Left ventricle myocardium inferior (tissue), 1 donor: ENCODE results near the gene KLC1. TPM values are rescaled to one million over a fixed set of nuclear protein-coding genes. Genes with fewer than 3 reads are reported as not detected.

Source experiments
- DNase-seq: peaks from one replicate; pipeline ENCODE4 v3.0.0-alpha.2; 2020
- H3K27ac ChIP-seq: fragments of 200-600 bp; replicated peaks from 2 replicates; pipeline ENCODE4 v1.8.0; 2021
- H3K27me3 ChIP-seq: fragments of 200-600 bp; 2 replicates; pipeline ENCODE4 v1.8.0; 2021; ENCODE audit warnings: low read depth
- H3K36me3 ChIP-seq: fragments of 200-600 bp; 2 replicates; pipeline ENCODE4 v1.8.0; 2021
- H3K4me1 ChIP-seq: fragments of 200-600 bp; 2 replicates; pipeline ENCODE4 v1.8.0; 2021
- H3K4me3 ChIP-seq: fragments of 200-600 bp; 2 replicates; pipeline ENCODE4 v1.8.0; 2021; ENCODE audit warnings: mild to moderate bottlenecking, moderate library complexity
- H3K9me3 ChIP-seq: fragments of 200-600 bp; replicated peaks from 2 replicates; pipeline ENCODE4 v1.8.0; 2021
- intact Hi-C: fragments of 100-400 bp; cut with micrococcal nuclease; formaldehyde crosslinking; loops from one replicate; pipeline ENCODE4 v1.11.0; 2022
- total RNA-seq: library from RNA; stranded (reverse); fragmentation: NEBNext Ultra II Directional; extraction: Animal tissue kit (Norgen Biotek cat#: 25700); gene quantifications from one replicate; pipeline ENCODE4 v1.2.1, GENCODE V29; 2021
- TF ChIP-seq, protein P1 (sequence below): fragments of 200-600 bp; IDR thresholded peaks from 2 replicates; pipeline ENCODE4 v1.8.0; 2021; ENCODE audit warnings: antibody characterized with exemption, mild to moderate bottlenecking, borderline replicate concordance
- donor health status: DM: no; HTN: yes; CAD: no; lungs with severe emphysema.

KLC1 gene
- total RNA-seq, 1 donor from 2014 or later = 137 TPM

GRCh38 chr14:103693515-103693914, 64.5 kb downstream of the KLC1 start:
- intact Hi-C loops = no loop called here
- no peaks in the 10 kb centered on the region for H3K27me3 ChIP-seq
- no peak overlapping the region for H3K27ac ChIP-seq
- TF ChIP-seq, protein P1, sequence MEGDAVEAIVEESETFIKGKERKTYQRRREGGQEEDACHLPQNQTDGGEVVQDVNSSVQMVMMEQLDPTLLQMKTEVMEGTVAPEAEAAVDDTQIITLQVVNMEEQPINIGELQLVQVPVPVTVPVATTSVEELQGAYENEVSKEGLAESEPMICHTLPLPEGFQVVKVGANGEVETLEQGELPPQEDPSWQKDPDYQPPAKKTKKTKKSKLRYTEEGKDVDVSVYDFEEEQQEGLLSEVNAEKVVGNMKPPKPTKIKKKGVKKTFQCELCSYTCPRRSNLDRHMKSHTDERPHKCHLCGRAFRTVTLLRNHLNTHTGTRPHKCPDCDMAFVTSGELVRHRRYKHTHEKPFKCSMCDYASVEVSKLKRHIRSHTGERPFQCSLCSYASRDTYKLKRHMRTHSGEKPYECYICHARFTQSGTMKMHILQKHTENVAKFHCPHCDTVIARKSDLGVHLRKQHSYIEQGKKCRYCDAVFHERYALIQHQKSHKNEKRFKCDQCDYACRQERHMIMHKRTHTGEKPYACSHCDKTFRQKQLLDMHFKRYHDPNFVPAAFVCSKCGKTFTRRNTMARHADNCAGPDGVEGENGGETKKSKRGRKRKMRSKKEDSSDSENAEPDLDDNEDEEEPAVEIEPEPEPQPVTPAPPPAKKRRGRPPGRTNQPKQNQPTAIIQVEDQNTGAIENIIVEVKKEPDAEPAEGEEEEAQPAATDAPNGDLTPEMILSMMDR = no peak
- no peak overlapping the region for H3K4me3 ChIP-seq
- DNase-seq = no peak
- peaks cover 53% of the 10 kb centered on the region for H3K36me3 ChIP-seq
- H3K9me3 ChIP-seq = no peaks in the 10 kb centered on the region
- peaks cover 52% of the 10 kb centered on the region for H3K4me1 ChIP-seq

DNA sequence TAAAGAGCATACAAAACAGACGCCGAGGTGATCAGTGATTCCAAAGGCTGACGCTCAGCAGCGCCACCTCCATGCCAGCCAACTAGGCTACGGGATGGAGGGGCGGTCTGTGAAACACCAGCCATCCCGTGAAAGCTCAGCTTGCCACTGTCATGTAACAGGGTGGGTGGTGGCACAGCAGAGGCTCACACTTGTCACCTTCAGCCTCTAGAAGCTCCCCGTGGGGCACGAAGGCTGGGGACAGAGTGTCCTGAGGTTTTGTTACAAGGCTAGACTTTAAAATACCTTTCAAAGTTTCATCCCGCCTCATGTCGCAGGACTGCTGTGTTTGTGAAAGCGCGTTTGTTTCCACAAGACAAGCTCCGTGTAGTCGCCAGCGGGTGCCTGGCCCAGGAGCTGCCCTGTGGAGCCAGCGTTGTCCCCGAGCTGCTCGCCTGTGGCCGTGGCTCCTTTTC, 65.6 kb downstream of the KLC1 start:
- no peak for DNase-seq
- H3K36me3 ChIP-seq = peaks cover 55% of the 10 kb centered on the region

DNA sequence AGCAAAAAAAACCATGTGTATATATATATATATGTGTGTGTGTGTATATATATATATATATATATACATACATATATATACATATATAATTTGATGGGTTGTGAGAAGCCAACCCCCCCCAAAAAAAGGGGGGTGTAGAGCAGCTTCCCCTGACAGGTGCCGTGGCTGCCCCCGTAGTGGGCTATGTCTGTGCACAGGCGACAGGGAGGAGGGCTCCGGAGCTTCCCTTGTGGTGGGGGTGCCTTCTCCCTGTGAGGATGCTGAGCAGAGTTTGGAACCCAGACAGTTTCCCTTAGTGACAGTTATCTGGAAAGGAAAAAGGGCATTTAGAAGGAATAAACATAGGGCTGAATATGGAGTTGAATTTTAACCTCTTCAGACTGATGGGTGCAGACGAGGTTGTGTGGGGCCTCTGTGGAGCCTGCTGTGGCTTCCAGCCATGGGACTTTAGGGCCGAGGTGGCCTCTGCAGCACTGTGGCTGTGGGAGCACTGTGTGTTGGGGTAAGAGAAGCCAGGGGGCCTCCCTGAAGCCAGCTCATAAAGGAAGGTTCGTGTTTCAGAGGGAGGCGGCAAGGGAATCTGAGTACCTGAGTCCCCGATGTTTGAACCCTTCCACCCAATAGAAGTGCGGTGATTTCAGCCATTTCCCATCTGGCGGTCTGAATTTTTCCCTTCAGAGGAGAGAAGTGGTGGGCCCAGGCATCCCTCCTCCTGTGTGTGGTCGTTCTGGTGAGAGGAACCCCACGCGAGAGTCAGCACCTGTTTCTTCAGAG, 66.5 kb downstream of the KLC1 start:
- no peak for DNase-seq
- Histone ChIP-seq H3K9me3 (no peaks in the 10 kb centered on the region), H3K4me1 (peaks cover 53% of the 10 kb centered on the region), H3K27me3 (no peaks in the 10 kb centered on the region), H3K27ac (peak overlapping the region; percentile 76), H3K4me3 (no peak overlapping the region), H3K36me3 (peaks cover 62% of the 10 kb centered on the region)
- TF ChIP-seq, protein P1 = no peak
- intact Hi-C loops = no loop called here

More for the DNA sequence above, 65.6 kb downstream of the KLC1 start:
- H3K9me3 ChIP-seq = no peaks in the 10 kb centered on the region
- intact Hi-C loops = no loop called here
- H3K4me3 ChIP-seq = no peak overlapping the region
- peaks cover 52% of the 10 kb centered on the region for H3K4me1 ChIP-seq
- no peaks in the 10 kb centered on the region for H3K27me3 ChIP-seq
- TF ChIP-seq, protein P1 = no peak
- no peak overlapping the region for H3K27ac ChIP-seq

- Histone ChIP-seq H3K27me3 (no peaks in the 10 kb centered on the region), H3K4me1 (peaks cover 58% of the 10 kb centered on the region), H3K4me3 (no peak overlapping the region), H3K27ac (peak overlapping the region; percentile 76), H3K9me3 (no peaks in the 10 kb centered on the region), H3K36me3 (peaks cover 68% of the 10 kb centered on the region)
- peak; percentile 12 for DNase-seq
- intact Hi-C loops = no loop called here
- TF ChIP-seq, protein P1 = no peak
These were observed 67.0 kb downstream of the KLC1 start for GRCh38 chr14:103696070-103696402.

GRCh38 chr14:103696466-103697071, 67.6 kb downstream of the KLC1 start:
- TF ChIP-seq, protein P1 = no peak
- Histone ChIP-seq H3K4me3 (peak overlapping the region; percentile 19), H3K27me3 (no peaks in the 10 kb centered on the region), H3K27ac (peak overlapping the region; percentile 76), H3K4me1 (peaks cover 63% of the 10 kb centered on the region), H3K36me3 (peaks cover 72% of the 10 kb centered on the region), H3K9me3 (no peaks in the 10 kb centered on the region)
- intact Hi-C loops = no loop called here
- peak; percentile 74 for DNase-seq
